Psoas muscle (tissue), 8 donors: ENCODE results near the gene SEPHS2. TPM values are rescaled to one million over a fixed set of nuclear protein-coding genes. Genes with fewer than 3 reads are reported as not detected.
"Not testable (repeated sequence)": the region's sequence is repeated elsewhere in the genome, so short reads cannot be mapped to it uniquely, and the experiment has no call there.

Experiments used
- ATAC-seq, 4 donors: fragments of 200-7000 bp; cut with Tn5 transposase; one replicate each; pipeline ENCODE4 v1.9.1; 2020; ENCODE audit warnings: moderate library complexity in 3 of 4, mild to moderate bottlenecking in 2 of 4
- DNase-seq, 2 donors: peaks; one replicate each; pipeline ENCODE4 v3.0.0-alpha.2; 2020
- H3K27ac ChIP-seq: fragments of 200-600 bp; one replicate; pipeline ENCODE4 v1.8.0; 2022
- H3K27me3 ChIP-seq, 3 donors: fragments of 200-600 bp in 1 of 3; one replicate each; pipeline versions ENCODE4 v1.6.1 to v1.8.0; 2013 to 2022; ENCODE audit warnings: low read length in 2 of 3, mild to moderate bottlenecking in 2 of 3, moderate library complexity in 1 of 3; ENCODE audit not compliant: insufficient read depth in 3 of 3
- H3K36me3 ChIP-seq, 2 donors: fragments of 200-600 bp in 1 of 2; one replicate each; pipeline versions ENCODE4 v1.6.1 to v1.8.0; 2013 to 2022; ENCODE audit warnings: low read depth in 1 of 2, mild to moderate bottlenecking in 1 of 2, moderate library complexity in 1 of 2; ENCODE audit not compliant: insufficient read depth in 1 of 2
- H3K4me1 ChIP-seq: fragments of 200-600 bp; one replicate; pipeline ENCODE4 v1.8.0; 2022
- H3K4me3 ChIP-seq: fragments of 200-600 bp; one replicate; pipeline ENCODE4 v1.8.0; 2022; ENCODE audit warnings: mild to moderate bottlenecking
- H3K9me3 ChIP-seq: fragments of 200-600 bp; one replicate; pipeline ENCODE4 v1.8.0; 2022
- CTCF ChIP-seq: fragments of 200-600 bp; IDR thresholded peaks from one replicate; pipeline ENCODE4 v1.8.0; 2022; ENCODE audit warnings: antibody characterized with exemption
- WGBS, 3 donors: extraction: QIAGEN DNeasy Blood & Tissue Kit; methylation state at CpG; one replicate each; pipeline versions ENCODE4 v1.1.6 to v1.1.7; 2013; 5-methylcytosine and 5-hydroxymethylcytosine counted together
- intact Hi-C, 2 donors: fragments of 100-400 bp; cut with DNase I; formaldehyde crosslinking; loops; one replicate each; pipeline versions ENCODE4 v1.11.0 to v1.14.2; 2022
- polyA plus RNA-seq, 3 donors: library from polyadenylated mRNA; stranded (reverse); fragments of 200-250 nt; gene quantifications; one replicate each; pipeline ENCODE4 v1.2.3, GENCODE V29; 2013
- total RNA-seq, 4 donors: library from RNA; stranded (reverse); fragmentation: NEBNext Ultra II Directional in 2 of 4; extraction: Animal tissue kit (Norgen Biotek cat#: 25700) in 2 of 4; gene quantifications; one replicate each; pipeline versions ENCODE4 v1.2.1 to v1.2.4, GENCODE V29; 2021 to 2023
- donor health status: healthy with polysubstance abuse.
- donor health status: DM: no; HTN: no; CAD: no; lungs with moderate emphysema.
- donor health status: Bipolar disorder and iron deficiency.
- donor health status: healthy.
- donor health status: DM: yes; HTN: yes; CAD: no.
- donor health status: DM: no; HTN: no; CAD: no.
- donor health status: DM: no; HTN: no; CAD: no.
- donor health status: DM: yes; HTN: yes; CAD: no.

SEPHS2 gene
- total and polyA plus RNA-seq, 7 donors: 25.4 to 96.7 (median 59.8) TPM

GRCh38 chr16:30398661-30399434 is 46.8 kb downstream of the SEPHS2 start:
- Histone ChIP-seq H3K27ac (no peak overlapping the region), H3K9me3 (no peaks in the 10 kb centered on the region), H3K4me3 (no peak overlapping the region), H3K27me3 (no peaks in the 10 kb centered on the region), H3K36me3 (peaks cover 0 to 13% of the 10 kb centered on the region in 2 donors), H3K4me1 (peaks cover 20% of the 10 kb centered on the region)
- ATAC-seq (no peak), DNase-seq (no peak)
- intact Hi-C loops: no loop called here
- no peak for TF ChIP-seq CTCF
- 79 to 83% (median 80%) methylated on average over 23 of the region's 23 CpGs for WGBS, 3 donors

- Histone ChIP-seq H3K27me3 (no peaks in the 10 kb centered on the region), H3K27ac (no peak overlapping the region), H3K4me1 (peaks cover 20% of the 10 kb centered on the region), H3K9me3 (no peaks in the 10 kb centered on the region), H3K36me3 (peaks cover 0 to 13% of the 10 kb centered on the region in 2 donors), H3K4me3 (no peak overlapping the region)
- no peak for TF ChIP-seq CTCF
- DNase-seq (peak in 1 of 2 donors; percentile 41), ATAC-seq (no peak)
- intact Hi-C loops: no loop called here
- 91% methylated on average over 41 to 42 of the region's 42 CpGs for WGBS, 3 donors
Measured at GRCh38 chr16:30397776-30398660, 47.7 kb downstream of the SEPHS2 start.

GRCh38 chr16:30397056-30397455 is 48.6 kb downstream of the SEPHS2 start:
- H3K4me3 ChIP-seq: no peak overlapping the region
- no peak for ATAC-seq
- H3K9me3 ChIP-seq: no peaks in the 10 kb centered on the region
- H3K27me3 ChIP-seq: no peaks in the 10 kb centered on the region
- WGBS, 3 donors: 67 to 80% (median 72%) methylated on average over 4 of the region's 4 CpGs
- intact Hi-C loops: no loop called here
- no peak for DNase-seq
- TF ChIP-seq CTCF: no peak
- peaks cover 0 to 13% of the 10 kb centered on the region in 2 donors for H3K36me3 ChIP-seq
- peaks cover 20% of the 10 kb centered on the region for H3K4me1 ChIP-seq
- H3K27ac ChIP-seq: no peak overlapping the region

- Histone ChIP-seq H3K4me3 (peak overlapping the region; percentile 91), H3K36me3 (peaks cover 0 to 13% of the 10 kb centered on the region in 2 donors), H3K4me1 (peaks cover 20% of the 10 kb centered on the region)
- H3K27ac ChIP-seq, H3K27me3 ChIP-seq, H3K9me3 ChIP-seq, ATAC-seq, intact Hi-C loops: not testable (repeated sequence)
- peak in 1 of 2 donors; percentile 28 for DNase-seq
- WGBS, 3 donors: 72 to 89% (median 84%) methylated on average over 4 of the region's 4 CpGs
Measured at GRCh38 chr16:30396627-30397026, 49.0 kb downstream of the SEPHS2 start.
